GM23248 (cell line): ENCODE data around the gene CBY1.

ENCODE experiments used
- EZH2 ChIP-seq: fragments of 200-600 bp; sonication (generic); IDR thresholded peaks from 2 replicates; pipeline ENCODE4 v1.6.1; 2018; ENCODE audit warnings: antibody characterized with exemption, mild to moderate bottlenecking; ENCODE audit not compliant: insufficient read depth, poor library complexity, severe bottlenecking
- EZH2phosphoT487 ChIP-seq: fragments of 200-600 bp; sonication (generic); IDR thresholded peaks from 2 replicates; pipeline ENCODE4 v1.6.1; 2018; ENCODE audit warnings: antibody characterized with exemption, moderate library complexity, mild to moderate bottlenecking, low read depth; ENCODE audit not compliant: insufficient read depth

GRCh38 chr22:38700270-38700788 lies 43.9 kb downstream of the CBY1 start:
- TF ChIP-seq EZH2 (no peak), EZH2phosphoT487 (no peak)
